ENCODE measurements around the gene CCNA2.

The CCNA2 gene

GRCh38 chr4:121800961-121801714 is 22.5 kb downstream of the CCNA2 start, which contains the start of gene EXOSC9:
TSS of gene EXOSC9 (plus strand) at chr4:121801323. CDS start at chr4:121801425, 102 bp downstream.
- peak; percentile 93 for DNase-seq

DNA sequence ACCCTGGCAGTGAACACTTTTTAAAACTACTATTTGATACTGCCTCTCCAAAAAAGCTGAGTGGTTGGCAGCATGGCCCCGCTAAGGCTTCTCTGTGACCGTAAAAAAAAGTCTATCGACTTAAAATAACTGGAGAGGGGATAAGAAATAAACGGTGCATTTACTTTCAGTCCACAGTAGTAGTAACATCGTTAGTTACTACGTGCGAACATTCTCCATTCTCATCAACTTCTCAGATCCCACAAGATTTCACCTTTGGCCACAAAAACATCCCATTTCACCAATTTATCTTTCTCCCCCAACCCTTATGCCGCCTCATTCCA is 23.1 kb downstream of the CCNA2 start:
- no peak for DNase-seq

GRCh38 chr4:121799867-121800501 is 23.7 kb downstream of the CCNA2 start:
- no peak for DNase-seq

DNA sequence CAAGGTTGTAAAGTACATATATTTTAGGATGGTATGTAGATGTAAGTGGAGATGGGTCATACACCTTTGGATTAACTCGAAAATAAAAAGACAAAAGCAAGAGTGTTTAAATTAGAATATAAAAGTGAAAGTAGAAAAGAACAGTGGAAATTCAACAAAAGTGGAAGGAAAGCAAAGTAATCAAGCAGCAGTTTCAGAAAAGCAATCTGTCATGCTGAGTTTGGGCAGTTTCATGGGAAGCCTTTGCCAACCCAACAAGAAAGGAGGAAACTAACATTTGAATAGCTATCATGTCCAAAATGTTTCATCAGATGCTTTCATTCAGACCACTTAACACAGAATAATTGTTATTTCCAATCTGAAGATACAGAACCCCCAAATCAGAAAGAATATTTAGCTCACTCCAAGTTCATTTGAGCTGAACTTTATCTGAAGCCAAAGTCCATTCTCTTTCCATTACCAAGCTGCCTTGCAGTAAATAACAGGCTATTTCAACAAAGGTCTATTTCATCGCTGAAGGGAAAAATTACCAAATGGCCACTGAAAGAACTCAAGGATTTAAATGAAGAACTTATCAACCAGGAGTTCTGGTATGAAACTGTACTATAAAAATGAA is 24.4 kb downstream of the CCNA2 start:
- no peak for DNase-seq

DNA sequence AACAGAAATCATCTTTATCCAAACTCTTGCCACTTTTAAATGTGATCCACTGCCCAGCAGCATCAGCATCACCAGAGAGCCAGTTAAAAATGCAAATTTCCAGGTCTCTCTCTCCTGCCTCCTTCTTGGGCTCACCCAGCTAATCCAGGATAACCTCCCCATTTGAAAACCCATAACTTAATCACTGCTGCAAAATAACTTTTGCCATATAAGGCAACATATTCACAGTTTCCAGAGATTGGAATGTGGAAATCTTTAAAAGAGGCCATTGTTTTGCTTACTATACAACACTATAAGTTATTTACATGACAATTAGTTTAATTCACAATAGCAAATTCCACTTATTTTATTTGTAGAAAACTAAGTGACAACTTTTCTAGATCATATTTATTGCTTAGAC is 27.4 kb downstream of the CCNA2 start:
- no peak for DNase-seq

DNA sequence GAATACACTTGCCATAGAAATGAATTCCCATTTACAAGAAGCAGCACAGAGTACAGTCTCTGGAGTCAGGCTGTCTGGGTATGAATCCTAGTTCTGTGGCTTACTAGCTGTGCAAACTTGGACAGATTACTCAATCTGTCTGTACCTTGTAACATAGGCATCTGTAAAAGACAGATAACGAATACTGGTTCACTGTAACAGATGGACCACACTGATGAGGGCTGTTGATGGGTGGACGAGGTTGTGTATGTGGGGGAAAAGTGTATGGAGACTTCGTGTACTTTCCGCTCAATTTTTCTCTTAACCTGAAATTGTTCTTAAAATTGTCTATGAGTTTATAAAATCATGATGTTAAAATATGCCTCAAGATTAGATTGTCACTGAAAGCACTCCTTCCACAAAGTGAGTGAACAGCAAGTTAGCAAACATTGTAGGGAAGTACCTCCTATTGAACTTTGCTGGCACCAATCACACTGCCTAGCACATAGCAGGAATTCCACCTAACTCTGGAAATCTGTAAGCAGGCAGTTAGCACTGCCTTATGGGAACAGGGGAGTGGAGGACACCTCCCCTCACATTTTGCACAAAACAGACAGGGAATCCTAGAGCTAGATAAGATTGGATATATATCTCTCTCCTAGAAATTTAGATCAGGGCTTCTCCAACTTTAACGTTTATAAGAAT is 29.0 kb downstream of the CCNA2 start:
- DNase-seq = no peak

- no peak for DNase-seq
Measured at GRCh38 chr4:121792966-121793365, 30.7 kb downstream of the CCNA2 start.

DNA sequence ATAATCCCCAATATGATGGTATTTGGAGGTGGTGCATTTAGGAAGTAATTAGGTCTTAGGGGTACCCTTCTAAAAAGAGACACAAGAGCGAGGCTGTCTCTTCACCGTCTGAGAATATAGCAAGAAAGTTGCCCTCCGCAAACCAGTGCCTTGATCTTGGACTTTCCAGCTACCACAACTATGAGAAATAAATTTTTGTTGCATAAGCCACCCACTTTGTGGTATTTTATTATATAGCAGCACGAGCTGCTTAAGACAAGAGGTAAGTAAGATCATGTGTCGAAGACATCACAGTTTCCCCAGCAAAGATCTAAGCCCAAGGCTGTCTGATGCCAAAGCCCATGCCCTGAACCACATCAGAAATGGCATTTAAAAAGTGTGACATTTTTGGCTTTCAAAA is 32.2 kb downstream of the CCNA2 start:
- DNase-seq = no peak

DNA sequence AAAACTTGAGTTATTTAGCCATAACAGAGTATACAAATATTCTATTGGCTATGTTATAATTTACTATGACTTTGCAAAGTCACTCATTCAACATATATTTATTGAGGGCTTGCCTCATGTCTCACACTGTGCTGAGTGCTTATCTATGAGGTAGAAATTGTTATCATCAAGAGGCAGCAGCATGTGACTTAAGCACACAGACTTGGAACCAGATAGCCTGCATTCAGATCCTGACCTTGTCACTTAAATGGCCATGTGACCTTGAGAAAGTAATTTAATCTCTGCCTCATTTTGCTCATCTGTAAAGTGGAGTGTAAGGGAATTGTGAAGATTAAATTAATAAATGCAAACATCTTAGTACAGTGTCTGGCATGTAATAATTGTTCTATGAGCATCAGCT is 32.7 kb downstream of the CCNA2 start:
- DNase-seq = no peak

- DNase-seq = no peak
Measured at GRCh38 chr4:121789960-121790829, 33.5 kb downstream of the CCNA2 start.

DNA sequence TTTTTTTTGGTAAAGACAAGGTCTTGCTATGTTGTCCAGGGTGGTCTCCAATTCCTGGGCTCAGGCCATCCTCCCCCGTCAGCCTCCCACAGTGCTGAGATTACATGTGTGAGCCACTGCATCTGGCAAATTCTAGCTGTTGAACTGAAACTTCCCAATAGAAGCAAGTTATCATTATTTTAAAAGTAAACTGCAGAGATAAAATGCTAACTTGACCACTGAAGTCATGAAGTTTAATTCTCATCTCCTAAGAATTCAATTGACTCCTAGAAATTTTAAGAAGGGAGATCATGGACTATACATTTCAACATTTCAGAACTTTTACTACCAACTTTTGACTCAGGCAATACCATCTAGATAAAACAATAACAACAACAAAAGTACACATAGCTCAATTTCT is 34.2 kb downstream of the CCNA2 start:
- DNase-seq = no peak

DNA sequence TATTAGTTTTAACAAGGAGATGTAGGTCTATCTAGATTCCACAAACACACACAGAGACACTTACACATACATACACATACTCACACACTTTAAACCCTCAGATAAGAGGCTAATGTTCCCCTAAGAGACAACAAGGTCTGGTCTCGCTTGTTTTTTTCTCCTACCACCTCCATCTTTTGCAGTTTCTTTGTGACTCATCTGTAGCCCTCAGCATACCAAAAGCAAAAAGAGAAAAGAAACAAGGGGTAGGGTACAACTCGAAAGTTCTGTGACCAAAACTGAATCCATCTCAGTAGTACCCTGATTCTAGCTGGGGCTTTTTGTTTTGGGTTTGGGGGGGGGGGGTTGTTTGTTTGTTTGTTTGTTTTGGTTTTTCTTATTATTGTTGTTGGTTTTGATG is 34.8 kb downstream of the CCNA2 start:
- DNase-seq = no peak

DNA sequence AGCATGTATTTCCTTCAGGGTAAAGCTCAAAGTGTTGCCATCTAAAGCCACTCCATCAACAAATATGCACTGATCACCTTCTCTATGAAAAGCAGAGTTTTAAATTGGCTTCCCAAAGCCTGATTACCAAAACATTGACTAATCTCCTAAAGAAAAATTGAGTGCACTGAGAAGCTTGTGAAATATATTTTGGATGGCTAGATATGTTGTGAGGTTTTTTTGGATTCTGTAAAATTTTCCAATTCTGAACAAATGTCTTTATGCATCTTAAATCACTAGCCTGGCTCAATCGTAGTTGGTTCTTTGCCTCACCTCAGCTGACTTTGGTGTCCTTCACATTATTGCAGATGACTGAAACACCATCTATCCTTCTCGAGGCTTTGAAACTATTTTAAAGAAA is 37.5 kb downstream of the CCNA2 start:
- no peak for DNase-seq

GRCh38 chr4:121785479-121785878 is 38.2 kb downstream of the CCNA2 start:
- no peak for DNase-seq

DNA sequence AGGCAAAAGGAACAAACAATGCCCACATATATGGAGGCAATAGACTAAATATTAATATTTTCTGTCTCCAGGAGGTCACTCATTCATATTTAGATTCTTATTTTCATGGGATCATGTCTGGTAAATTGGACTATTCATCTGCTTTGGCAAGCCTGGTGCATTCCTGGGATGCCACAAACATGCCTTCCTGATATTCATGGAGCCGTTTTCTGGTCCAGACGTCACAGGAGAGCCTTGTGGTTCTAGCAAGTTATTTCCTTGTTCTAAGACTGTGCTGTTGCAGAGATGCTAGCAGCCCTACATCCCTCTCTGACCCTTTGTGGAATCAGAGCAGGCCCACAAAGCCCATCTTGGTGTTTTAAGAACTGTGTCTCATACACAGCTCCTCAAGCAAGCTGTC is 38.7 kb downstream of the CCNA2 start:
- DNase-seq = no peak

GRCh38 chr4:121784401-121784800 is 39.3 kb downstream of the CCNA2 start:
- DNase-seq = no peak

DNA sequence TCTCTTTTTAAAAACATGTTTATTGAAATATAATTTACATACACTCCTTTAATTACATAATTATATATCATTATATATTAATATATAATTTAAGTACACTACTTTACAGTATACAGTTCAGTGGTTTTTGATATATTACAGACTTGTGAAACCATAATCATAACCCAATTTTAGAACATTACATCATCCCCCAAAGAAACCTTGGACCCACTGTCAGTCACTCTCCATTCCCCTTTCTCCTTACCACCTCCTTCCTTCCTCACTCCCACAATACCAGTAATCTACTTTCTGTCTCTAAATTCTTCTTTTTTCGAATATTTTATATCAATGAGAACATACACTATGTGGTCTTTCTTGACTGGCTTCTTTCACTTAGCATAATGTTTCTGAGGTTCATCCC is 40.5 kb downstream of the CCNA2 start:
- DNase-seq = no peak

DNA sequence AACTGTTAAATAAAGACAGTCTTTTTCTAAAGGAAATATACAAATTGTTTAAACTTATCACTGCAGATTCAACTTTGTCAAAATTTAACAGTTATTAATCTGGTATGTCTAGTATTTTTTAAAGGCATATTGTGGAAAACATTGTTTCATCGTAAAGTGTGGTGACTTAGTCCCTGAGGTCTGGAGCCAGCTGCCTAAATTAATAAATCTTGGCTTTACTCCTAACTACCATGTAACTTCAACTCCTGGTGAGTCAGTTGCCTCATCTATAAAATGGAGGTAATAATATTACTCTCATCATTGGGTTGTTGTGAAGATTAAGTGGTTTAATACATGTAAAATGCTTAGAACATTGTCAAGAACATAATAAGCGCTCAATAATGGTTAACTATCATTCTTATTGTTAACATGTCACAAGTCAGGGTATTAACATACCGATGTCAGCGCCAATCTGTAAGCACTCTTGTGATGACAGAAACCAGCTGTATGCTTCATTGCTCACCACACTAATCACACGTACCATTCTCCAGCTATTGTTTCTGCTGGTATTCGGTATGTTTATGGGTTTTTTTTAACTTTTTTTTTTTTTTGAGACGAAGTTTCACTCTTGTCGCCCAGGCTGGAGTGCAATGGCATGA is 44.6 kb downstream of the CCNA2 start:
- DNase-seq = no peak

- no peak for DNase-seq
Measured at GRCh38 chr4:121777625-121778024, 46.1 kb downstream of the CCNA2 start.

DNA sequence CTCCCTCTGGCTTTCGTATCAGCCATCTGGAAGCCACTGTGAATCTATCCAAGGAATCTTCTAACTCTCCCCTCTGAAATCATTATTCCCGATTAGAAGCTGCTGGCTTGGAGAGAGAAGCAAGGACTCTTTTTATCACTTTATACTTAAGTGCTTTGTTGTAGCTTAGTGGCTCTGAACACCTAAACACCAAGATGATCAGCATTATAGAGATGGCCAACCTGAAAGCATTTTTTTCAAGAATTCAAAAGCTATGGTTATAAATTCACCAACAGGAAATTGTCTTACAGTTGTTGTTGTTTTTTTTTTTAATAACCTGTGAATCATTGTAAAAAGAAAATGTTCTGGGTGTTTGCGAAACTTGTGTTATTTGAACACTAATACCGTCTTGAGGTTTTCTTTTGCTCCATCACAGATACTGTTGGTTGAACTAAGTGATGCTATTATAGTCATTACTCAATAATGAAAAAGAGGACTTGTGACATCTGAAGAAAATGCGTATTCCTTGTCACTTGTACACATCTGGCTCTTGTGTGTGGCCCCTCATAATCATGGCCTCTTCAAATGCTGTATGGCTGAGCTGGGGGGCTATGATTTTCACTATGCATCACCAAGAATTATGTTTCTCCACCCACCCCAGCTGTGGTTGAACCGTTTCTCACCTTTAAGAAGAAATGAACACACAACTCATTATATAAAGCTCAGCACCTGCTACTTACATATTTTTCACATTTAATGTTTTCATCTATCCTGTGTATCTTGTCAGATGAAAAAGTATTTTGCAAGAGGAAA is 46.9 kb downstream of the CCNA2 start:
- DNase-seq = no peak

DNA sequence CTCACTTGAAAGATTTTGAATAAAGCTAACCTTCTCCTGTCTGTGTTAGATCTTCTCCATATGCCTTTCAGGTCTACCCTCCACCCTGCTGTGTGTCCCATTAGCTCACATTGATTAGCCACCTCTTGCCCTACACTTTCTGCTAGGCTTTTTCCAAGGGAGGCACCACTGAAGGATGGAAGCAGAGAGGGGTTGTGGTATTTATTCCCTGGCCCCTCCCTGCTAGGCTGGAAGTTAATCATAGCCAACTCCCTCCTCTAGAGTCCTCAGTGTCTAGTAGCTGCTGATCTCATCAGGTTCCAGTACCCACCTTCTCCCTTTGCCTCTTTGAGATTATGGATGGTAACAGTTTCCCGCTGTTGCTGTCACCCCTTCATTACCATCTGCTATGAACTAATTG is 49.8 kb downstream of the CCNA2 start:
- DNase-seq = no peak
